GM18858 (cell line): ENCODE results near the gene TCEANC2.

ENCODE experiments used
- ATAC-seq: cut with Tn5 transposase; IDR thresholded peaks from one replicate; pipeline ENCODE4 v1.9.1; 2021; ENCODE audit not compliant: unreplicated experiment

TCEANC2 gene

GRCh38 chr1:54112705-54113368 lies 59.4 kb downstream of the TCEANC2 start:
- no peak for ATAC-seq

- no peak for ATAC-seq
These were observed 60.6 kb downstream of the TCEANC2 start for GRCh38 chr1:54114001-54114400.

- ATAC-seq: no peak
These were observed 61.5 kb downstream of the TCEANC2 start for GRCh38 chr1:54114955-54115354.

- no peak for ATAC-seq
These were observed 62.1 kb downstream of the TCEANC2 start for GRCh38 chr1:54115520-54115919.

- ATAC-seq: no peak
These were observed 64.6 kb downstream of the TCEANC2 start for GRCh38 chr1:54117815-54118563.

- ATAC-seq: no peak
These were observed 65.3 kb downstream of the TCEANC2 start for GRCh38 chr1:54118704-54119103.

GRCh38 chr1:54120018-54120697 lies 66.8 kb downstream of the TCEANC2 start:
- no peak for ATAC-seq

GRCh38 chr1:54120698-54121481 lies 67.5 kb downstream of the TCEANC2 start:
- ATAC-seq: no peak

GRCh38 chr1:54121482-54122134 lies 68.2 kb downstream of the TCEANC2 start:
- no peak for ATAC-seq

GRCh38 chr1:54122135-54122751 lies 68.8 kb downstream of the TCEANC2 start:
- ATAC-seq: no peak

- ATAC-seq: no peak
These were observed 69.6 kb downstream of the TCEANC2 start for GRCh38 chr1:54122992-54123391.

- ATAC-seq: no peak
These were observed 71.1 kb downstream of the TCEANC2 start for GRCh38 chr1:54124472-54124871.

- no peak for ATAC-seq
These were observed 71.5 kb downstream of the TCEANC2 start for GRCh38 chr1:54124906-54125305.

GRCh38 chr1:54125386-54126070 lies 72.1 kb downstream of the TCEANC2 start:
- ATAC-seq: no peak

GRCh38 chr1:54126271-54126815 lies 72.9 kb downstream of the TCEANC2 start:
- no peak for ATAC-seq

- no peak for ATAC-seq
These were observed 74.3 kb downstream of the TCEANC2 start for GRCh38 chr1:54127594-54128300.

GRCh38 chr1:54129858-54130257 lies 76.5 kb downstream of the TCEANC2 start:
- no peak for ATAC-seq

- no peak for ATAC-seq
These were observed 78.0 kb downstream of the TCEANC2 start for GRCh38 chr1:54131419-54131818.

- no peak for ATAC-seq
These were observed 79.1 kb downstream of the TCEANC2 start for GRCh38 chr1:54132495-54132894.
